ENCODE data around the gene SLC22A23.

GRCh38 chr6:3450888-3451287 is 6.0 kb downstream of the SLC22A23 start:
- TF ChIP-seq CTCF (conservative IDR thresholded peaks at IDR 0.05; ENCODE audit: low read depth, low read length) (no peak), BHLHE40 (IDR thresholded peaks at IDR 0.05; ENCODE audit: low read depth, low read length) (no peak), POLR2A (IDR thresholded peaks at IDR 0.05; ENCODE audit: low read depth, low read length) (no peak), CHD1 (IDR thresholded peaks at IDR 0.05; ENCODE audit: low read depth, low read length) (no peak), RAD21 (IDR thresholded peaks at IDR 0.05; ENCODE audit: low read length) (no peak), MAFK (IDR thresholded peaks at IDR 0.05; ENCODE audit: low read depth, low read length) (no peak), RFX5 (IDR thresholded peaks at IDR 0.05; ENCODE audit: low read depth, low read length) (no peak), SMC3 (IDR thresholded peaks at IDR 0.05; ENCODE audit: low read depth, low read length) (no peak)
- TF ChIP-seq, protein P1, sequence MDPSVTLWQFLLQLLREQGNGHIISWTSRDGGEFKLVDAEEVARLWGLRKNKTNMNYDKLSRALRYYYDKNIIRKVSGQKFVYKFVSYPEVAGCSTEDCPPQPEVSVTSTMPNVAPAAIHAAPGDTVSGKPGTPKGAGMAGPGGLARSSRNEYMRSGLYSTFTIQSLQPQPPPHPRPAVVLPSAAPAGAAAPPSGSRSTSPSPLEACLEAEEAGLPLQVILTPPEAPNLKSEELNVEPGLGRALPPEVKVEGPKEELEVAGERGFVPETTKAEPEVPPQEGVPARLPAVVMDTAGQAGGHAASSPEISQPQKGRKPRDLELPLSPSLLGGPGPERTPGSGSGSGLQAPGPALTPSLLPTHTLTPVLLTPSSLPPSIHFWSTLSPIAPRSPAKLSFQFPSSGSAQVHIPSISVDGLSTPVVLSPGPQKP (IDR thresholded peaks at IDR 0.05; ENCODE audit: borderline replicate concordance, low read depth, low read length), result no peak
